Stomach (tissue), 4 donors: ENCODE measurements around the gene AP5S1.

Experiments used
- CTCF ChIP-seq, 7 experiments: fragments of 450-650 bp in 4 of 7; fragments of 200-600 bp in 3 of 7; sonication (generic) in 3 of 7; IDR thresholded peaks; one replicate each; pipeline ENCODE4 v1.5.1; 2016 to 2019; ENCODE audit warnings: antibody characterized with exemption in 7 of 7, control low read depth in 2 of 7, mild to moderate bottlenecking in 1 of 7
- EP300 ChIP-seq: sonication (generic); formaldehyde crosslinking; IDR thresholded peaks from one replicate; pipeline ENCODE4 v1.6.1; 2017; ENCODE audit warnings: antibody characterized with exemption
- POLR2A ChIP-seq, 4 donors: fragments of 450-650 bp; IDR thresholded peaks; one replicate each; pipeline ENCODE4 v1.6.1; 2016; ENCODE audit warnings: antibody characterized with exemption in 4 of 4, control low read depth in 2 of 4, mild to moderate bottlenecking in 1 of 4, moderate library complexity in 1 of 4
- POLR2AphosphoS5 ChIP-seq, 3 donors: sonication (generic); formaldehyde crosslinking; IDR thresholded peaks; one replicate each; pipeline ENCODE4 v1.6.1; 2016; ENCODE audit warnings: antibody characterized with exemption in 3 of 3

GRCh38 chr20:3784863-3785239 lies 35.5 kb upstream of the AP5S1 start:
- TF ChIP-seq CTCF (IDR thresholded peaks at IDR 0.05) (no peak), POLR2AphosphoS5 (IDR thresholded peaks at IDR 0.05) (no peak), EP300 (no peak), POLR2A (IDR thresholded peaks at IDR 0.05) (no peak)
